Trophoblast cell (in vitro differentiated cells and primary cell): Measurements from ENCODE around the gene AFDN.

ENCODE experiments used
- DNase-seq, 2 donors: peaks; one replicate each; pipeline ENCODE4 v3.0.0-alpha.2; 2016
- H2AFZ ChIP-seq: 2 replicates; pipeline ENCODE4 v1.6.1; 2013; ENCODE audit warnings: low read length, moderate library complexity, mild to moderate bottlenecking; ENCODE audit not compliant: insufficient read depth, poor library complexity
- H2AK5ac ChIP-seq: 2 replicates; pipeline ENCODE4 v1.6.1; 2013; ENCODE audit warnings: mild to moderate bottlenecking, low read length
- H2BK120ac ChIP-seq: 2 replicates; pipeline ENCODE4 v1.6.1; 2013; ENCODE audit warnings: low read length, mild to moderate bottlenecking, moderate library complexity; ENCODE audit not compliant: insufficient read depth, poor library complexity
- H2BK12ac ChIP-seq: 2 replicates; pipeline ENCODE4 v1.6.1; 2013; ENCODE audit warnings: mild to moderate bottlenecking, low read length, moderate library complexity
- H2BK5ac ChIP-seq: 2 replicates; pipeline ENCODE4 v1.6.1; 2013; ENCODE audit warnings: low read length, low read depth, moderate library complexity, mild to moderate bottlenecking; ENCODE audit not compliant: poor library complexity
- H3K14ac ChIP-seq: 2 replicates; pipeline ENCODE4 v1.6.1; 2013; ENCODE audit warnings: mild to moderate bottlenecking, low read length
- H3K18ac ChIP-seq: 2 replicates; pipeline ENCODE4 v1.6.1; 2013; ENCODE audit warnings: mild to moderate bottlenecking, low read length
- H3K23ac ChIP-seq: 2 replicates; pipeline ENCODE4 v1.6.1; 2013; ENCODE audit warnings: low read length
- H3K27ac ChIP-seq: 2 replicates; pipeline ENCODE4 v1.5.1; 2013; ENCODE audit warnings: low read depth, mild to moderate bottlenecking, inconsistent platforms, low read length, moderate library complexity
- H3K27me3 ChIP-seq: 2 replicates; pipeline ENCODE4 v1.6.1; 2013; ENCODE audit warnings: inconsistent platforms, mild to moderate bottlenecking, low read length, moderate library complexity; ENCODE audit not compliant: insufficient read depth
- H3K36me3 ChIP-seq, 2 experiments: 1 replicate in 1 of 2; 2 replicates in 1 of 2; pipeline ENCODE4 v1.6.1; 2013; ENCODE audit warnings: low read length in 2 of 2, mild to moderate bottlenecking in 2 of 2, moderate library complexity in 1 of 2; ENCODE audit not compliant: insufficient read depth in 2 of 2, control insufficient read depth in 1 of 2
- H3K4ac ChIP-seq: 2 replicates; pipeline ENCODE4 v1.6.1; 2013; ENCODE audit warnings: low read depth, mild to moderate bottlenecking, low read length, moderate library complexity
- H3K4me1 ChIP-seq, 2 experiments: 1 replicate in 1 of 2; 2 replicates in 1 of 2; pipeline ENCODE4 v1.6.1; 2013; ENCODE audit warnings: low read length in 2 of 2, mild to moderate bottlenecking in 2 of 2, moderate library complexity in 1 of 2; ENCODE audit not compliant: insufficient read depth in 2 of 2, control insufficient read depth in 1 of 2
- H3K4me2 ChIP-seq: 2 replicates; pipeline ENCODE4 v1.6.1; 2013; ENCODE audit warnings: inconsistent platforms, mild to moderate bottlenecking, low read length, moderate library complexity
- H3K4me3 ChIP-seq: 2 replicates; pipeline ENCODE4 v1.5.1; 2013; ENCODE audit warnings: mild to moderate bottlenecking, low read depth, low read length, inconsistent platforms
- H3K79me1 ChIP-seq: one replicate; pipeline ENCODE4 v1.6.1; 2013; ENCODE audit warnings: low read length
- H3K79me2 ChIP-seq: 2 replicates; pipeline ENCODE4 v1.6.1; 2013; ENCODE audit warnings: low read length, mild to moderate bottlenecking; ENCODE audit not compliant: control insufficient read depth, insufficient read depth, poor library complexity
- H3K9ac ChIP-seq: 2 replicates; pipeline ENCODE4 v1.6.1; 2013; ENCODE audit warnings: mild to moderate bottlenecking, low read length
- H3K9me3 ChIP-seq: 2 replicates; pipeline ENCODE4 v1.6.1; 2013; ENCODE audit warnings: low read depth, mild to moderate bottlenecking, control low read depth, inconsistent platforms, low read length; ENCODE audit not compliant: insufficient read depth
- H4K12ac ChIP-seq: 2 replicates; pipeline ENCODE4 v1.6.1; 2013; ENCODE audit warnings: low read depth, mild to moderate bottlenecking, low read length, moderate library complexity
- H4K8ac ChIP-seq: 2 replicates; pipeline ENCODE4 v1.6.1; 2013; ENCODE audit warnings: low read depth, mild to moderate bottlenecking, low read length, moderate library complexity
- H4K91ac ChIP-seq: one replicate; pipeline ENCODE4 v1.6.1; 2013; ENCODE audit warnings: low read depth, mild to moderate bottlenecking, low read length, moderate library complexity
- WGBS: extraction: QIAGEN DNeasy Blood & Tissue Kit; methylation state at CpG from one replicate; pipeline ENCODE4 v1.1.7; 2013; ENCODE audit warnings: missing lambda C conversion rate; ENCODE audit not compliant: insufficient read length, insufficient coverage; ENCODE audit errors: extremely low coverage; 5-methylcytosine and 5-hydroxymethylcytosine counted together

AFDN gene

GRCh38 chr6:167795321-167795811, 31.3 kb upstream of the AFDN start:
- Histone ChIP-seq H2AK5ac (peak overlapping the region; percentile 48), H3K9ac (no peak overlapping the region), H3K79me2 (no peaks in the 10 kb centered on the region), H4K91ac (peak overlapping the region; percentile 93), H3K36me3 (no peaks in the 10 kb centered on the region), H2BK5ac (no peak overlapping the region), H3K4ac (no peak overlapping the region), H3K27ac (no peak overlapping the region), H2BK120ac (no peak overlapping the region), H3K4me1 (peaks cover 13 to 28% of the 10 kb centered on the region in 2 experiments), H2BK12ac (peak overlapping the region; percentile 47), H2AFZ (no peak overlapping the region), H3K9me3 (no peaks in the 10 kb centered on the region), H4K12ac (no peak overlapping the region), H3K14ac (no peak overlapping the region), H3K4me2 (no peak overlapping the region), H3K79me1 (peaks cover 11% of the 10 kb centered on the region), H3K23ac (no peak overlapping the region), H3K27me3 (no peaks in the 10 kb centered on the region), H3K18ac (no peak overlapping the region), H3K4me3 (no peak overlapping the region), H4K8ac (no peak overlapping the region)
- DNase-seq: no peak
- no CpG with 5 or more reads among the region's 17 CpGs for WGBS

DNA sequence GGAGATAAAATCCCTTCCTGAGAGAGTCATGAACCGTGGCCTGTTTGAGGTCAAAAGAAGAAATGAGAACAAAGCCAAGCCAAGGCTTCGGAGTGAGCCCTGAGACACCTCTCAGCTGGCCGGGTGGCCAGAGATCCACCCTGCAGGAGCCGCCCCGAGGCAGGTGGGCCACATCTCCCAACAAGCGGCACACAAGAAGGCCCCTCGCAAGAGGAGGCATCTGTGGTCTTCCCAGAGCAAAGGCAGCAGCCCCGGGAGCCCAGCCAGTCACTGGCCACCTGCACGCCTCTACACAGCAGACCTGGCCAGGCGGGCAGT, 30.9 kb upstream of the AFDN start:
- Histone ChIP-seq H3K4me1 (peaks cover 13 to 28% of the 10 kb centered on the region in 2 experiments), H3K4me2 (no peak overlapping the region), H2BK5ac (no peak overlapping the region), H4K91ac (peak overlapping the region; percentile 93), H3K27ac (no peak overlapping the region), H3K27me3 (no peaks in the 10 kb centered on the region), H2AK5ac (peak overlapping the region; percentile 48), H3K79me1 (peaks cover 11% of the 10 kb centered on the region), H3K4me3 (no peak overlapping the region), H2AFZ (no peak overlapping the region), H3K79me2 (no peaks in the 10 kb centered on the region), H3K23ac (no peak overlapping the region), H3K18ac (peak overlapping the region; percentile 3), H2BK12ac (peak overlapping the region; percentile 78), H3K36me3 (no peaks in the 10 kb centered on the region), H3K4ac (peak overlapping the region; percentile 18), H4K12ac (no peak overlapping the region), H3K14ac (no peak overlapping the region), H2BK120ac (no peak overlapping the region), H4K8ac (no peak overlapping the region), H3K9ac (no peak overlapping the region), H3K9me3 (no peaks in the 10 kb centered on the region)
- no CpG with 5 or more reads among the region's 10 CpGs for WGBS
- DNase-seq: no peak

DNA sequence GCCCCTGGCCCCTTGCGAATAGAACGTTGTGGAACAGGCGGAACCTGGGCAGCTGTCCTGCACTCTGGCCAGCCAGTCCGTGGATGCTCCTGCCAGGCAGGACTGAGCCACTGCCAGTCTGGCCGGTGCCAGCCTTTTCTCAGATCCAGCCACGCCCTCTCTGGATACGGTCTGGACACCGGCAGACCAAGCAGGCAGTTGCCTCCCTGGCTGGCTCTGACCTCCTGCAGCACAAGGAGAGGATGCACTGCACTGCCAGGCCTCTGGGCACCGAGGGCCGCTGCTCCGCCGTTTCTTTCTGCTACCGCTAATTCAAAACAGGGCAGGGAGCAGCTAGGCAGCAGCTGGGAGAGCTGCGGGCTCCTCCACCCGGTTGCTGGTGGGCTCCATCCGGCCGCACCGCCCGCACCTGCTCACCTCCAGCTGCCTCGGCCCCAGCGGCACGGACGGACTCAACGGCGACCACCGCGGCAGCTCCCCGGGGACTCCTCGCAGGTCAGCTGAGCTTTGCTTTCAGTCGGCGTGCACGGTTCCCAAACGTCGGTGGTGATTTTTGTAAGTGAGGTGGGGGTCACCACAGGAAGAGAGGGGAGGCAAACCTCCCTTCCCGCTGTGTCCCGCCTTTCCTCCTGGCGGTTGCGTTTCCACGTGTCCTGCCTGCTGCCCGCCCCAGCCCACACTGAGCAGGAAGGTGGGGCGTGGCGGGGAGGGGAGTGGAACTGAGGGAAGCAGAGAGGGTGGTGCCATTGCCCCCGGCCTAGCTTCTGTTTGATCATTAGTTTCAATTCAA, 30.3 kb upstream of the AFDN start:
- no peak overlapping the region for H3K9ac ChIP-seq
- peaks cover 11% of the 10 kb centered on the region for H3K79me1 ChIP-seq
- WGBS: no CpG with 5 or more reads among the region's 43 CpGs
- no peaks in the 10 kb centered on the region for H3K9me3 ChIP-seq
- H3K27me3 ChIP-seq: no peaks in the 10 kb centered on the region
- H3K4me1 ChIP-seq: peaks cover 13 to 28% of the 10 kb centered on the region in 2 experiments
- H3K18ac ChIP-seq: peak overlapping the region; percentile 42
- H2BK12ac ChIP-seq: peak overlapping the region; percentile 78
- H3K4ac ChIP-seq: no peak overlapping the region
- no peak overlapping the region for H4K12ac ChIP-seq
- H3K4me3 ChIP-seq: no peak overlapping the region
- H3K14ac ChIP-seq: peak overlapping the region; percentile 37
- peak overlapping the region; percentile 33 for H2BK120ac ChIP-seq
- peak overlapping the region; percentile 9 for H4K8ac ChIP-seq
- H3K23ac ChIP-seq: no peak overlapping the region
- no peak overlapping the region for H3K4me2 ChIP-seq
- no peaks in the 10 kb centered on the region for H3K79me2 ChIP-seq
- no peak overlapping the region for H3K27ac ChIP-seq
- H3K36me3 ChIP-seq: no peaks in the 10 kb centered on the region
- H2AK5ac ChIP-seq: peak overlapping the region; percentile 5
- no peak overlapping the region for H2BK5ac ChIP-seq
- no peak overlapping the region for H2AFZ ChIP-seq
- H4K91ac ChIP-seq: peak overlapping the region; percentile 93
- peak; percentile 30 to 51 for DNase-seq

DNA sequence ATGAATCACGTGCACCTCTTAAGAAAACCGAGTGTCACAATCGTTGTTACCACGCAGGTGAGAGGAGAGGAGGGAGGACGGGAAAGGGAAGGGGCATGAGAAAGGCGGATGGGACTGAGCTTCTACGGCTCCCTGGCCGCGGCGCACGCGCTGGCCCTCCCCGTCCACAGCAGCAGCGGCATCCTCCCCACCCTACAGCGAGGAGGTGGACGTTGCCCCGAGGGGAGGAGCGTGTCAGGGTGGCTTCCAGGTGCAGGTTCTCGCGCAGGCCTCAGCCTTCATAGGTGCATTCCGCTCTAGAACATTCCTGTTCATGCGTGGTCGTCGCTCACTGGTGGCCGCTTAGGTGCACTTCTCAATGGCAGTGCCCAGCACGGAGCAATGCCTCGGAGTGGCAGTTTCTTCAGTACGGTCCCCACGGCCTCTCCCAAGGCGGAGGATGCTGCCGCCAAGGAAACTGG, 29.7 kb upstream of the AFDN start:
- peak overlapping the region; percentile 74 for H3K27ac ChIP-seq
- H2AK5ac ChIP-seq: peak overlapping the region; percentile 44
- peak overlapping the region; percentile 75 for H3K4ac ChIP-seq
- H3K4me3 ChIP-seq: no peak overlapping the region
- no peak overlapping the region for H3K9ac ChIP-seq
- peak overlapping the region; percentile 49 for H3K14ac ChIP-seq
- no peak overlapping the region for H4K12ac ChIP-seq
- H4K8ac ChIP-seq: peak overlapping the region; percentile 52
- peak overlapping the region; percentile 9 for H3K18ac ChIP-seq
- H2BK120ac ChIP-seq: peak overlapping the region; percentile 66
- H2BK5ac ChIP-seq: peak overlapping the region; percentile 43
- peaks cover 13 to 28% of the 10 kb centered on the region in 2 experiments for H3K4me1 ChIP-seq
- peak overlapping the region; percentile 78 for H2BK12ac ChIP-seq
- H3K27me3 ChIP-seq: no peaks in the 10 kb centered on the region
- peak overlapping the region; percentile 93 for H4K91ac ChIP-seq
- WGBS: no CpG with 5 or more reads among the region's 31 CpGs
- no peak overlapping the region for H3K23ac ChIP-seq
- DNase-seq: peak; percentile 55 to 73
- peaks cover 11% of the 10 kb centered on the region for H3K79me1 ChIP-seq
- no peaks in the 10 kb centered on the region for H3K36me3 ChIP-seq
- no peak overlapping the region for H3K4me2 ChIP-seq
- peak overlapping the region; percentile 50 for H2AFZ ChIP-seq
- peaks cover 2% of the 10 kb centered on the region for H3K9me3 ChIP-seq
- no peaks in the 10 kb centered on the region for H3K79me2 ChIP-seq
